WTC11 (cell line): ENCODE measurements around the gene GALNT18. TPM values are rescaled to one million over a fixed set of nuclear protein-coding genes. Genes with fewer than 3 reads are reported as not detected.

Experiments
- ATAC-seq: fragments of 200-7000 bp; cut with Tn5 transposase; 2 replicates; pipeline ENCODE4 v1.10.0; 2021; ENCODE audit warnings: mild to moderate bottlenecking, moderate library complexity
- CTCF ChIA-PET: fragments of 300-600 bp; sonication (Branson Sonifier 250); formaldehyde crosslinking; loops from one replicate; lab custom pipeline; 2021; ENCODE audit warnings: antibody characterized with exemption; lab: Charles Lee
- POLR2A ChIA-PET: fragments of 350-600 bp; sonication (Branson Sonifier 250); formaldehyde crosslinking; loops from one replicate; lab custom pipeline; 2021; ENCODE audit warnings: antibody characterized with exemption; lab: Charles Lee
- DNase-seq: peaks from one replicate; pipeline ENCODE4 v3.0.0; 2021; ENCODE audit warnings: low spot score
- H3K27ac Mint-ChIP-seq: 2 replicates; pipeline ENCODE4 v1.8.0; 2021; ENCODE audit warnings: mixed read lengths
- H3K27me3 Mint-ChIP-seq: 2 replicates; pipeline ENCODE4 v1.8.0; 2021; ENCODE audit warnings: low read depth, mild to moderate bottlenecking, moderate library complexity, mixed read lengths
- H3K36me3 Mint-ChIP-seq: 2 replicates; pipeline ENCODE4 v1.8.0; 2021; ENCODE audit warnings: mixed read lengths
- H3K4me1 Mint-ChIP-seq: 2 replicates; pipeline ENCODE4 v1.8.0; 2022; ENCODE audit warnings: mixed read lengths
- H3K4me3 Mint-ChIP-seq: 2 replicates; pipeline ENCODE4 v1.8.0; 2021; ENCODE audit warnings: mild to moderate bottlenecking, moderate library complexity, mixed read lengths
- H3K9me3 Mint-ChIP-seq: 2 replicates; pipeline ENCODE4 v1.8.0; 2021; ENCODE audit warnings: mixed read lengths
- ATF2 ChIP-seq: sonication (generic); formaldehyde crosslinking; IDR thresholded peaks from 2 replicates; pipeline ENCODE4 v1.8.1; 2022; ENCODE audit warnings: low read depth, missing genetic modification reagents, borderline replicate concordance
- CDX4 ChIP-seq: fragments of 250-450 bp; sonication (Bioruptor Pico); IDR thresholded peaks from 2 replicates; pipeline ENCODE4 v1.9.0; 2021; ENCODE audit warnings: moderate library complexity, mild to moderate bottlenecking, inconsistent platforms, borderline replicate concordance
- CREB1 ChIP-seq: sonication (generic); formaldehyde crosslinking; IDR thresholded peaks from 2 replicates; pipeline ENCODE4 v1.8.0; 2023; ENCODE audit warnings: mild to moderate bottlenecking, missing genetic modification reagents
- CTCF ChIP-seq: fragments of 200-600 bp; IDR thresholded peaks from 2 replicates; pipeline ENCODE4 v1.8.0; 2022; ENCODE audit warnings: antibody characterized with exemption
- FOXP4 ChIP-seq: sonication (generic); formaldehyde crosslinking; IDR thresholded peaks from 2 replicates; pipeline ENCODE4 v1.8.0; 2022; ENCODE audit warnings: mild to moderate bottlenecking, missing genetic modification reagents
- GABPB1 ChIP-seq: sonication (generic); formaldehyde crosslinking; IDR thresholded peaks from 2 replicates; pipeline ENCODE4 v1.8.1; 2023; ENCODE audit warnings: mild to moderate bottlenecking, missing genetic modification reagents
- GRHL2 ChIP-seq: fragments of 250-450 bp; sonication (Bioruptor Pico); IDR thresholded peaks from 2 replicates; pipeline ENCODE4 v1.8.0; 2022; ENCODE audit warnings: mild to moderate bottlenecking, moderate library complexity; ENCODE audit not compliant: insufficient replicate concordance, severe bottlenecking
- IRF2 ChIP-seq: sonication (generic); formaldehyde crosslinking; IDR thresholded peaks from 2 replicates; pipeline ENCODE4 v1.8.0; 2022; ENCODE audit warnings: low read depth, missing genetic modification reagents, borderline replicate concordance
- MAX ChIP-seq: sonication (generic); formaldehyde crosslinking; IDR thresholded peaks from 2 replicates; pipeline ENCODE4 v1.8.0; 2022; ENCODE audit warnings: mild to moderate bottlenecking, missing genetic modification reagents
- NFE2L1 ChIP-seq: sonication (generic); formaldehyde crosslinking; IDR thresholded peaks from 2 replicates; pipeline ENCODE4 v1.8.1; 2023; ENCODE audit warnings: missing genetic modification reagents
- NFYB ChIP-seq: sonication (generic); formaldehyde crosslinking; conservative IDR thresholded peaks from 2 replicates; pipeline ENCODE4 v1.8.0; 2022; ENCODE audit warnings: low read depth, missing genetic modification reagents
- NR3C1 ChIP-seq: sonication (generic); formaldehyde crosslinking; conservative IDR thresholded peaks from 2 replicates; pipeline ENCODE4 v1.8.1; 2023; ENCODE audit warnings: low read depth, mild to moderate bottlenecking, missing genetic modification reagents
- PREB ChIP-seq: sonication (generic); formaldehyde crosslinking; IDR thresholded peaks from 2 replicates; pipeline ENCODE4 v1.8.1; 2022; ENCODE audit warnings: mild to moderate bottlenecking, missing genetic modification reagents, moderate library complexity, borderline replicate concordance
- PRRX2 ChIP-seq: fragments of 250-450 bp; sonication (Bioruptor Pico); IDR thresholded peaks from 2 replicates; pipeline ENCODE4 v1.8.0; 2021; ENCODE audit warnings: mild to moderate bottlenecking
- SMAD3 ChIP-seq: sonication (generic); formaldehyde crosslinking; IDR thresholded peaks from 2 replicates; pipeline ENCODE4 v1.8.0; 2022; ENCODE audit warnings: missing genetic modification reagents, mild to moderate bottlenecking, borderline replicate concordance
- SMAD4 ChIP-seq: sonication (generic); formaldehyde crosslinking; IDR thresholded peaks from 2 replicates; pipeline ENCODE4 v1.8.0; 2022; ENCODE audit warnings: mild to moderate bottlenecking, missing genetic modification reagents
- ZNF263 ChIP-seq: sonication (generic); formaldehyde crosslinking; IDR thresholded peaks from 2 replicates; pipeline ENCODE4 v1.8.1; 2022; ENCODE audit warnings: low read depth, mild to moderate bottlenecking, moderate library complexity, missing genetic modification reagents
- ZNF396 ChIP-seq: fragments of 250-450 bp; sonication (Bioruptor Pico); IDR thresholded peaks from 2 replicates; pipeline ENCODE4 v1.8.0; 2021; ENCODE audit warnings: mild to moderate bottlenecking, moderate library complexity, borderline replicate concordance
- ZNF425 ChIP-seq: fragments of 250-450 bp; sonication (Bioruptor Pico); conservative IDR thresholded peaks from 2 replicates; pipeline ENCODE4 v1.9.0; 2021; ENCODE audit warnings: mild to moderate bottlenecking
- total RNA-seq: library from RNA; stranded (reverse); gene quantifications from 3 replicates; pipeline ENCODE4 v1.2.3, GENCODE V29; 2021

GALNT18 gene
- total RNA-seq, 1 experiment from 2014 or later: 5.0 TPM

- Mint-ChIP-seq H3K9me3 (peaks cover 4% of the 10 kb centered on the region; the same call in 1 of the 2 replicates), H3K36me3 (no peaks in the 10 kb centered on the region), H3K27ac (no peak overlapping the region), H3K27me3 (no peaks in the 10 kb centered on the region), H3K4me1 (0 out of 2 replicates have a peak, but pooled peaks cover 3% of the 10 kb centered on the region)
- DNase-seq: no peak
- CTCF ChIA-PET: no interaction called here
- POLR2A ChIA-PET: no interaction called here
- TF ChIP-seq NFE2L1 (CRISPR knock-in tag) (no peak), PREB (CRISPR knock-in tag) (no peak), GABPB1 (CRISPR knock-in tag) (no peak), ATF2 (CRISPR knock-in tag) (no peak), MAX (CRISPR knock-in tag) (no peak), ZNF425 (CRISPR knock-in tag) (no peak), IRF2 (CRISPR knock-in tag) (no peak), PRRX2 (CRISPR knock-in tag) (no peak), NR3C1 (CRISPR knock-in tag) (no peak), FOXP4 (CRISPR knock-in tag) (no peak), ZNF396 (no peak), CTCF (no peak), SMAD3 (CRISPR knock-in tag) (no peak), NFYB (no peak)
- TF ChIP-seq, all 79 proteins: peak for 0
- no peak overlapping the region for H3K4me3 Mint-ChIP-seq
- ATAC-seq: no peak
Measured at GRCh38 chr11:11552529-11553087, 69.2 kb downstream of the GALNT18 start.

GRCh38 chr11:11550534-11550933 lies 71.3 kb downstream of the GALNT18 start:
- peaks cover 4% of the 10 kb centered on the region; the same call in 1 of the 2 replicates for H3K9me3 Mint-ChIP-seq
- no peak overlapping the region for H3K4me3 Mint-ChIP-seq
- TF ChIP-seq ZNF263 (CRISPR knock-in tag) (no peak), GRHL2 (CRISPR knock-in tag) (no peak), SMAD4 (no peak), CREB1 (CRISPR knock-in tag) (no peak), CDX4 (CRISPR knock-in tag) (no peak)
- H3K36me3 Mint-ChIP-seq: no peaks in the 10 kb centered on the region
- ATAC-seq (no peak), DNase-seq (no peak)
- ChIA-PET POLR2A (no interaction called here), CTCF (no interaction called here)
- no peaks in the 10 kb centered on the region for H3K27me3 Mint-ChIP-seq
- H3K4me1 Mint-ChIP-seq: peaks cover 13% of the 10 kb centered on the region
- no peak overlapping the region for H3K27ac Mint-ChIP-seq
